Measurements from ENCODE around the gene NCOA7.
"Not testable (repeated sequence)": the region's sequence is repeated elsewhere in the genome, so short reads cannot be mapped to it uniquely, and the experiment has no call there.

NCOA7 gene

DNA sequence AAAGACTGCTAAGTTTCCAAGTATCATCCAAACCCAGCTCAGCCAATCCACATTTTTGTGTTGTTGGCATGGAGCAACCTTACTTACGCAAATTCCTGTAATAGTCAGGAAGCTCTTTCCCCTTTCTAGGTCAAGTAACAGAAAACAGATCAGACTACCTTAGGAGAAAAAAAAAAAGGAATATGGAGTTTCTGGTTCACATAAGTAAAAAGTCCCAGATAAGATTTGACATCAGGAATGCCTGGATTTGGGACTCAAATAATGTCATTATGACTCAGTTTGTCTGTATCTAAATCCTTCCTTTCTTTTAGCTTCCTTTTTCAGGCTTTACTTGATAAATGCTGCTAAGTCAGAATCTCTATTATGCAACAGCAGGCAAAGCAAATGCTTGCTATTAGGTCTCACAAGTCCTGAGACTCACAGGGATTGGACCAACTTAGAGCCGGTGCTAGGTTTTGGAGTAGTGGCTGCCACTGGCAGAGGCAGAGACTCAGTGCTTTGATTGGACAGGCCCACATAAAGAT, 44.5 kb downstream of the NCOA7 start:
- H3K27ac Mint-ChIP-seq = no peak overlapping the region
- H3K27me3 Mint-ChIP-seq = no peaks in the 10 kb centered on the region
- no peaks in the 10 kb centered on the region for H3K9me3 Mint-ChIP-seq
- H3K4me3 Mint-ChIP-seq = no peak overlapping the region
- DNase-seq = no peak
- CTCF ChIA-PET = interaction anchor here (0.7 to 2.4 kb wide), 6 partner anchors 10 to 642 kb away, joined by 3 to 8 read pairs (median 3); partner anchors contain the start of gene NCOA7
- H3K36me3 Mint-ChIP-seq = peaks cover 8% of the 10 kb centered on the region
- H3K4me1 Mint-ChIP-seq = peaks cover 37% of the 10 kb centered on the region

DNA sequence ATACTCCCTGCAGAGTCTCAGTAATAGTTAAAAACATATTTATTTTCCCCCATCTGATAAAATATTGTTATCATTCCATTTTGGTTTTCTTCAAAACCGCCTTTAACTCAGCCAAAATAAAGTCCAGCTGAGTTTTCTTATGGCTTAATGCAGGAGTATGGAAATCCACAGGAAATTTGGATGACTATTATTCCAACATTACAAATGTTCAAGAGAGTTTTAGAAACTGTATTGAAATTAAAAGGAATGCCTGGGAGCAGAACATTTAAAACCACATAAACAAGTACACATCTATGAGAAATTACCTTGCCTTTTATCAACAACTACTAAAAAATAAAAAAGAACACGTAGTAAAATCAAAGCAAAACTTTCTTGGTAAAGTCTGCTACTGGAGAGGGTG, 45.7 kb downstream of the NCOA7 start:
- Mint-ChIP-seq H3K36me3 (peaks cover 8% of the 10 kb centered on the region), H3K9me3 (no peaks in the 10 kb centered on the region), H3K27me3 (no peaks in the 10 kb centered on the region), H3K4me1 (peaks cover 29% of the 10 kb centered on the region), H3K27ac (no peak overlapping the region), H3K4me3 (no peak overlapping the region)
- no peak for DNase-seq
- CTCF ChIA-PET = interaction anchor here (1.1 to 2.4 kb wide), 2 partner anchors 9 to 45 kb away, joined by 3 to 8 read pairs; partner anchors contain the start of gene NCOA7

DNA sequence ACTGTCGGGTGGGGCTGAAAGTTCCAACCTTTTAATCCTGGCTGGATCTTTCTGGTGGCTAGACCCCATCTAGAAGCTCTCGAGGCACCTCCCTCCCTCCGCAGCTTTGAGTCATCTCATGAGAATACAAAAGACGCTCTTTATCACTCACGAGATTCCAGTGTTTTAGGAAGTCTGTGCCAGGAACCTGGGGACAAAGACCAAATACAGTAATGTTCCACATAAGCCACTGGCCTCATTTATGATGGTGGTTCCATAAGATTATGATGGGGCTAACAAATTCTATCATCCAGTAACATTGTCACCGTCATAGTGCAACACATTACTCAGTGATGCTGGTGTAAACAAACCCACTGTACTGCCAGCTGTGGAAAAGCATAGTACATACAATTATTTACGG, 48.7 kb downstream of the NCOA7 start:
- Mint-ChIP-seq H3K4me3 (no peak overlapping the region), H3K27ac (no peak overlapping the region), H3K9me3 (no peaks in the 10 kb centered on the region), H3K27me3 (no peaks in the 10 kb centered on the region), H3K4me1 (peaks cover 4% of the 10 kb centered on the region), H3K36me3 (peaks cover 8% of the 10 kb centered on the region)
- DNase-seq = no peak
- CTCF ChIA-PET = interaction anchor here (1.2 to 1.9 kb wide), 4 partner anchors 19 to 135 kb away, joined by 3 to 6 read pairs (median 4); partner anchors contain the start of genes HINT3 and NCOA7

DNA sequence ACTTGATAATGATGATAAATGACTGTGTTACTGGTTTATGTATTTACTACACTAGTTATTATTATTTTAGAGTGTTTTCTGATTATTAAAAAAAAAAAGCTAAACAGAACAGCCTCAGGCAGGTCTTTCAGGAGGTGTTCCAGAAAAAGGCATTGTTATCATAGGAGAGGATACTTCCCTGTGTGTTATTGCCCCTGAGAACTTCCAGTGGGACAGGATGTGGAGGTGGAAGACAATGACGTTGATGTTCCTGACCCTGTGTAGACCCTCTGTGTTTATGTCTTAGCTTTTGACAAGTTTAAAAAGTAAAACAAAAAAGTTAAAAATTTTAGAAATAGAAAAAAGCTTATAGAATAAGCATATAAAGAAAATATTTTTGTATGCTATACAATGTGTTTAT, 49.1 kb downstream of the NCOA7 start:
- DNase-seq = no peak
- Mint-ChIP-seq H3K9me3 (no peaks in the 10 kb centered on the region), H3K36me3 (peaks cover 8% of the 10 kb centered on the region), H3K27ac (no peak overlapping the region), H3K4me1 (peaks cover under 1% of the 10 kb centered on the region), H3K27me3 (no peaks in the 10 kb centered on the region), H3K4me3 (no peak overlapping the region)
- CTCF ChIA-PET = interaction anchor here (1.0 to 1.9 kb wide), 5 partner anchors 18 to 135 kb away, joined by 3 to 6 read pairs (median 4); partner anchors contain the start of genes HINT3 and NCOA7

DNA sequence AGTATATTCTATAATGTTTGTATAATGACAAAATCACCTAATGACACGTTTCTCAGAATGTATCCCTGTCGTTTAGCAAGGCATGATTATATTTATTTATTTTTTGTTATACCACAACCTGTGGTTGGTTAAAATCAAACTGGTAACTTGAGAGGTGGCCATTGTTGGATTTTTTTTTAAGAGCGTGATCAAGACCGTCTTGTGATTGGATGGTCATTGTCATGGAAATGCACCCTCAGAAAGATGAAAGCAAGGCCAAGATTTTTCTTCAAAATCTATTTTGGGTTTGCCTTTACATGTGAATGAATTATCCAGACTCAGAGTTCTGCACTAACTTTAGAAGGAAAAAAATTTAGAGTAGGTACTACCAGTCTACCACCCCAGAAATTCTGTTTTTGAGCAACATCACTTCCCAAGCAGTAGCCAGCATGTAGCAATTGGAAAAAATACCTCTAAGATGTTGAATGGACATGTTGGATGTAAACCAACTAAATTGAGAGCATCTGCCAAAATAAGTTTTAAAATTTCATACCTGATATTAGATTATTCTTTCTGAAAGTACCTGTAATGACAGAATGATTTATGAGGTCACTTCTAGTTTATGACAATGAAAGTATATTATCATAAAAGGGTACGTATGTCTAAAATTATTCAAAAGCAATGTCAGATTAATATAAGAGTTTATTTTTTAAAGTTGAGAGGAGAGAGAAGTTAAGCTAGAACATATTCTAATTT, 50.8 kb downstream of the NCOA7 start:
- no peaks in the 10 kb centered on the region for H3K4me1 Mint-ChIP-seq
- H3K27ac Mint-ChIP-seq = no peak overlapping the region
- CTCF ChIA-PET = no interaction called here
- no peak overlapping the region for H3K4me3 Mint-ChIP-seq
- H3K9me3 Mint-ChIP-seq = no peaks in the 10 kb centered on the region
- H3K27me3 Mint-ChIP-seq = no peaks in the 10 kb centered on the region
- DNase-seq = no peak
- H3K36me3 Mint-ChIP-seq = peaks cover 8% of the 10 kb centered on the region

DNA sequence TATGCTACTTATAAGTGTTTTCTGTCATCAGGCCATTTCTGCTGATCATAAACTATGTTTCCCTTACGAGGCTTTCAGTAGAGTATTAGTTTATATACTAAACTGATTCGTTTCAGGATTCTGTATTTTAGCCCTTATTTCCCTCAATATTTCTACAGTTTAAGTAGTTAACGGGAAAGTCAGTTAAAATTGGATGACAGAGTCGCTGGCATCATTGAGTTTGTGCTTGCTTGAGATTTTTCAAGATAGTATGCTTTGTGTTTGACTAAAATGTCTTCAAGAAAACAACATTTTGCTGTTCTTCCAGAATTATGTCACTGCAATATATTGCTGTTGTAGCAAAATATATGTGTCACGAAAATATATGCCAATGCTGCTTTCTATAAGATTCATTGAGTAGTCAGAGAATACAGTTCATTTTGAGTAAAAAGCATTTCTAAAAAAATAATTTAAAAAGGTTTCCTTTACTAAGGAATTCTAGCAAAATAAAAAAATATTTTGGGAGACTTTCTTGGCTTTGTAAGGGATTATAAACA, 51.4 kb downstream of the NCOA7 start:
- H3K27ac Mint-ChIP-seq = no peak overlapping the region

DNA sequence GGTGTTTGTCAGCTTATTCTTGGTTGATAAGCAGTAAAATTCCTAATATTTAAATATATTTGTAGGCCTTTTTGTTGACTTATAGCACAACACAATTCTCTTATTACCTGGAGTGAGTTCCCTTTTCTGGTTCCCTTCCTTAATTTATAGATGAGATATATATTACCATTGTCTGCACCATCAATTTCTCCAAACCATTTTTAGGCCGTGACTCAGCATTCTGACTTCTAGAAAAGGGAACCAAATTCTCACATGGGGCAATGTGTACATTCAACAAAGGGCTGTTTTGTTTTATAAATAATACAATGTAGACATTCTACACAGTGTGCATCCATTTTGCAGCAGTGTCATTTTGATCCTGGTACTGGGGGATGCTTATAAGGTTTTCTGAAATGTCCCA, 52.8 kb downstream of the NCOA7 start:
- no peak overlapping the region for H3K4me3 Mint-ChIP-seq
- H3K27me3 Mint-ChIP-seq = no peaks in the 10 kb centered on the region
- H3K36me3 Mint-ChIP-seq = peaks cover 3% of the 10 kb centered on the region
- no peaks in the 10 kb centered on the region for H3K9me3 Mint-ChIP-seq
- CTCF ChIA-PET = no interaction called here
- no peaks in the 10 kb centered on the region for H3K4me1 Mint-ChIP-seq
- no peak for DNase-seq
- H3K27ac Mint-ChIP-seq = no peak overlapping the region

More for the DNA sequence above, 51.4 kb downstream of the NCOA7 start:
- Mint-ChIP-seq H3K4me3 (no peak overlapping the region), H3K9me3 (no peaks in the 10 kb centered on the region), H3K36me3 (peaks cover 8% of the 10 kb centered on the region), H3K4me1 (no peaks in the 10 kb centered on the region), H3K27me3 (no peaks in the 10 kb centered on the region)
- no peak for DNase-seq
- CTCF ChIA-PET = no interaction called here

DNA sequence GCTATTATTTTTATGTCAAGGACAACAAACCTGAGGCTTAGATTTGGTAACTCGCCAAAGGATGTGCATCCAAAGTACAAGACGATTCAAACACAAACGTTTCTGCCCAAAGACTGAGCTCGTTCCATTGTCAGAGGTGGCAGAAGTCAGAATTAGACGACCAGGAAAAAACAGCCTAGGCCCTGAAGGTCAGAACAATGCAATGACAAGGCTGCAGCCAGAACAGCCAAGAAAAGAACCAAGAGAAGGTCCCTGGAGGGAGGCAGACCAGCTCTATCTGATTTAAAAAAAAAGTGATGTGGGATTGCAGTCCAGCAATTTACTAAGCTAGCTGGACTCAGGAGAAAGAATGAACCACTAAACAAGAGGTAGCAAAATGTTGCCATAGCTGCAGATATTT, 54.2 kb downstream of the NCOA7 start:
- Mint-ChIP-seq H3K27me3 (no peaks in the 10 kb centered on the region), H3K27ac (no peak overlapping the region), H3K4me1 (no peaks in the 10 kb centered on the region), H3K9me3 (no peaks in the 10 kb centered on the region), H3K4me3 (no peak overlapping the region), H3K36me3 (peaks cover 2% of the 10 kb centered on the region)
- DNase-seq = no peak
- CTCF ChIA-PET = interaction anchor here (0.9 to 1.6 kb wide), 4 partner anchors 9 to 129 kb away, joined by 3 read pairs; no protein-coding TSS in a partner anchor

DNA sequence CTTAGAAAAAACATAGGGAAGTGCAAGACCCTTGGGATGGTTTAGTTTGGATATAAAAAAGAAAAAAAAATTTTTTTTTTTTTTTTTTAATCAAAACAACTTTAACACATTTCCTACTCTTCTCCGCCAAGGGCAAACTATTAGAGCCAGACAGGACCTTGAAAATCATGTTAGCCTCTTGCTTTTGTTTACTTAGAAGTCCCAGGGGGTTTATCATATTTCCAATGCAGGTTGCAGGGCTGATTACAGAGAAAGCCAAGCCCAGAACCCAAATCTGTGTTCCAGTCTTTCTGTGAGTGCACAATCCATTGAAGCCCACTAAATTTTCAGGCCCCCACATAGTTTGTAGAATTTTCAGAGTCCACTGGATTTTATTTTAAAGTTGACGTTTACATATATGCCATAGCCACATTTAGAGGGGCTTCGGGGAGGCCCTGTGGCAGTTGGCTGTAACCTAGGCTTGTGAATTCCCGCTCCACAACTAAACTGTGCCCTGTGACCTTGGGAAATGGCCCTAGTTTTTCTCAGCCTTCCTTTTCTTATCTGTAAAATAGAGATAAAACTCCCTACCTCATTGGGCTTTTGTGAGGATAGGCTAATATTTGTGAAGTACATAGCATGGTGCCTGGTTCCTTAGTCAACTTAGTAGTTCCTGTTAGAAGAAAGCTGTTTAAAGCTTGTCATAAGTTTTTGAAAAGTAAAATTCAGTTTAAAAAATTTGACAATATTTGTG, 55.7 kb downstream of the NCOA7 start:
- Mint-ChIP-seq H3K4me1 (no peaks in the 10 kb centered on the region), H3K27ac (no peak overlapping the region), H3K36me3 (peaks cover 2% of the 10 kb centered on the region), H3K27me3 (no peaks in the 10 kb centered on the region), H3K9me3 (no peaks in the 10 kb centered on the region), H3K4me3 (no peak overlapping the region)
- CTCF ChIA-PET = no interaction called here
- no peak for DNase-seq

DNA sequence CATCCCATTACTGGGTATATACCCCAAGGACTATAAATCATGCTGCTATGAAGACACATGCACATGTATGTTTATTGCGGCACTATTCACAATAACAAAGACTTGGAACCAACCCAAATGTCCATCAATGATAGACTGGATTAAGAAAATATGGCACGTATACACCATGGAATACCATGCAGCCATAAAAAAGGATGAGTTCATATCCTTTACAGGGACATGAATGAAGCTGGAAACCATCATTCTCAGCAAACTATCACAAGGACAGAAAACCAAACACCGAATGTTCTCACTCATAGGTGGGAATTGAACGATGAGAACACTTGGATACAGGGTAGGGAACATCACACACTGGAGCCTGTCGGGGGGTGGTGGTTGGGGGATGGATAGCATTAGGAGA, 57.5 kb downstream of the NCOA7 start:
- H3K27ac Mint-ChIP-seq, H3K4me3 Mint-ChIP-seq, CTCF ChIA-PET: not testable (repeated sequence)

DNA sequence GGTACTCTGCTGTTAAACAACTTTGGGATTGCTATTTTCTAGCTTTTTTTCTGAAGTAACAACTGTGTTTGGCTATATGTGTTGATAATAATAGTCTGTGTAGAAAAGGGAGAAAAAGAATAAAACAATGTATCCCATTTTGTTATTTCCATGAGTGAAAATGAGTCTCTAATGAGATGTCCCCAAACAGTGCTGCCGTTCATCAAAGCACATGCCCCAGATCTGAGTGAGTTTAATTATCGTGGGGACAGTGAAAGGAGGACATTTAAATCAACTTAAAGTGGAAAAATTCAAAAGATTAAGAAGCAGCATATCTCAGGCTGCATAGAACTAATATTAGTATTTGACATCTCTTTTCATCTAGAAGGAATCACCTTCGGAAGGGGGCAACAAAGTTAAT, 59.6 kb downstream of the NCOA7 start:
- no peak overlapping the region for H3K27ac Mint-ChIP-seq

More for the DNA sequence above, 57.5 kb downstream of the NCOA7 start:
- H3K4me1 Mint-ChIP-seq, H3K36me3 Mint-ChIP-seq, DNase-seq, H3K9me3 Mint-ChIP-seq, H3K27me3 Mint-ChIP-seq: not testable (repeated sequence)

DNA sequence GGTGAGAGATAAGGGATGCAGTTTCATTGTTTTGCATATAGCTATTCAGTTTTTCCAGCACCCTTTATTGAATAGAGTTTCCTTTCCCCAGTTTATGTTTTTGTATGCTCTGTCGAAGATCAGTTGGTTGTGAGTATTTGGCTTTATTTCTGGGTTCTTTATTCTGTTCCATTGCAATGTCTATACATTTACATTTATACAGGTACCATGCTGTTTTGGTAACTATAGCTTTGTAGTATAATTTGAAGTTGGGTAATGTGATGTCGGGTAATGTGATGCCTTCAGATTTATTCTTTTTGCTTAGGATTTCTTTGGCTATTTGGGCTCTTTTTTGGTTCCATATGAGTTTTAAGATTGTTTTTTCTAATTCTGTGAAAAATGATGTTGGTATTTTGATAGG, 61.8 kb downstream of the NCOA7 start:
- peaks cover 3% of the 10 kb centered on the region for H3K9me3 Mint-ChIP-seq
- CTCF ChIA-PET = interaction anchor here (0.8 to 1.4 kb wide), 2 partner anchors 61 to 104 kb away, joined by 3 to 4 read pairs; partner anchors contain the start of gene HINT3
- H3K4me3 Mint-ChIP-seq = no peak overlapping the region
- DNase-seq = no peak
- H3K27ac Mint-ChIP-seq = no peak overlapping the region
- peaks cover 15% of the 10 kb centered on the region for H3K36me3 Mint-ChIP-seq
- H3K4me1 Mint-ChIP-seq = no peaks in the 10 kb centered on the region
- no peaks in the 10 kb centered on the region for H3K27me3 Mint-ChIP-seq

More for the DNA sequence above, 59.6 kb downstream of the NCOA7 start:
- Mint-ChIP-seq H3K4me3 (no peak overlapping the region), H3K36me3 (peaks cover 10% of the 10 kb centered on the region), H3K27me3 (no peaks in the 10 kb centered on the region), H3K9me3 (peaks cover 3% of the 10 kb centered on the region), H3K4me1 (no peaks in the 10 kb centered on the region)
- DNase-seq = no peak
- CTCF ChIA-PET = interaction anchor here (1.3 kb wide), 1 partner anchor 106 kb away, joined by 4 read pairs; no protein-coding TSS in a partner anchor

DNA sequence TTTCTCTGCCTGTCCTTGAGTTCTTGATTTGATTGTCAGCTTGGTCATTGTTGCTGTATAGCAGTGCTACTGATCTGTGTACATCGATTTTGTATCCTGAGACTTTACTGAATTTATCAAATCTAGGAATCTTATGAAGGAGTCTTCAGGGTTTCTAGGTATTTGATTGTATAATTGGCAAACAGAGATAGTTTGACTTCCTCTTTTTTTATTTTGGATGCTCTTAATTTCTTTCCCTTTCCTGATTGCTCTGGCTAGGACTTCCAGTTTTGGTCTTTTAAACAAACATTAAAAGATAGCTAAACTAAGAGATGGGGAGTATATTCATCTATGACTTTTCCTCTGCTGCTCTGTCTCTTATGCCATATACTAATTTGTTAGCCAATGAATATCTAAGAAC, 62.4 kb downstream of the NCOA7 start:
- no peaks in the 10 kb centered on the region for H3K4me1 Mint-ChIP-seq
- H3K27ac Mint-ChIP-seq = no peak overlapping the region
- no peaks in the 10 kb centered on the region for H3K27me3 Mint-ChIP-seq
- no peak for DNase-seq
- no peak overlapping the region for H3K4me3 Mint-ChIP-seq
- H3K36me3 Mint-ChIP-seq = peaks cover 14% of the 10 kb centered on the region
- peaks cover 3% of the 10 kb centered on the region for H3K9me3 Mint-ChIP-seq
- CTCF ChIA-PET = interaction anchor here (0.8 to 1.4 kb wide), 2 partner anchors 62 to 103 kb away, joined by 3 to 4 read pairs; partner anchors contain the start of gene HINT3

DNA sequence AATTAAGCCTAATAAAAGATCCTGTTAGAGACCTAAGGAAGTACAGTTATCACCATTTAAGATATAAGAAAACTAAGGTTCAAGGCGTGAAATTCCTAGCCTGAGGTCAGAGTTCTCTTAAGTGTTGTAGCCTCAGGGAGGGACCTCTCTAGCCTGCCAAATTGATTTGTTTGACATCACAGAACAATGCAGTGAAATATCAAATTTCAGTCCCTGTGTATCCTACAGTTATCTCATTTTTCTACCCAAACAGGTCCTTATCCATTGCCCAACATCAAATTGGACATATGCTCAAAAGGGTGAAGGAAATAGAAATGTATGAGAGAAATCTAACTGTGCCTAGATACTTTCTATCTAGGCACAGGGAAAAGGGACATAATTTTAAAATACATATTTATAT, 63.0 kb downstream of the NCOA7 start:
- Mint-ChIP-seq H3K4me1 (no peaks in the 10 kb centered on the region), H3K9me3 (peaks cover 3% of the 10 kb centered on the region), H3K27me3 (no peaks in the 10 kb centered on the region), H3K4me3 (no peak overlapping the region), H3K36me3 (peaks cover 14% of the 10 kb centered on the region), H3K27ac (no peak overlapping the region)
- DNase-seq = no peak
- CTCF ChIA-PET = interaction anchor here (1.4 kb wide), 1 partner anchor 103 kb away, joined by 4 read pairs; the partner anchor contains the start of gene HINT3
